Parathyroid adenoma (tissue), 2 donors: ENCODE data around the gene PRICKLE1.

ENCODE experiments used
- H2AFZ ChIP-seq: fragments of 300-600 bp; sonication (generic); one replicate; pipeline ENCODE4 v1.7.0; 2017; ENCODE audit warnings: antibody characterized with exemption, mild to moderate bottlenecking
- H3K27ac ChIP-seq: fragments of 300-600 bp; sonication (generic); one replicate; pipeline ENCODE4 v1.7.0; 2017
- H3K27me3 ChIP-seq: fragments of 300-600 bp; sonication (generic); one replicate; pipeline ENCODE4 v1.7.0; 2017; ENCODE audit warnings: low read length; ENCODE audit not compliant: control insufficient read depth, insufficient read depth
- H3K36me3 ChIP-seq: fragments of 300-600 bp; sonication (generic); one replicate; pipeline ENCODE4 v1.7.0; 2017; ENCODE audit warnings: low read length; ENCODE audit not compliant: control insufficient read depth, insufficient read depth
- H3K4me1 ChIP-seq: fragments of 300-600 bp; sonication (generic); one replicate; pipeline ENCODE4 v1.7.0; 2017; ENCODE audit warnings: control low read depth
- H3K4me2 ChIP-seq: fragments of 300-600 bp; sonication (generic); one replicate; pipeline ENCODE4 v1.7.0; 2017; ENCODE audit warnings: low read length
- H3K4me3 ChIP-seq: fragments of 300-600 bp; sonication (generic); one replicate; pipeline ENCODE4 v1.7.0; 2017; ENCODE audit warnings: low read depth, low read length
- H3K79me2 ChIP-seq: fragments of 300-600 bp; sonication (generic); one replicate; pipeline ENCODE4 v1.7.0; 2017; ENCODE audit warnings: control low read depth
- H3K9ac ChIP-seq: fragments of 300-600 bp; sonication (generic); one replicate; pipeline ENCODE4 v1.7.0; 2017; ENCODE audit warnings: mild to moderate bottlenecking
- H3K9me3 ChIP-seq: fragments of 300-600 bp; sonication (generic); one replicate; pipeline ENCODE4 v1.7.0; 2017; ENCODE audit warnings: low read length; ENCODE audit not compliant: control insufficient read depth
- TF ChIP-seq, protein P1 (sequence below): fragments of 300-600 bp; sonication (generic); IDR thresholded peaks from one replicate; pipeline ENCODE4 v1.7.0; 2017; ENCODE audit warnings: antibody characterized with exemption, mild to moderate bottlenecking
- donor health status: primary hyperparathyroidism.

The PRICKLE1 gene

GRCh38 chr12:42444192-42444943 is 145.2 kb downstream of the PRICKLE1 start:
- Histone ChIP-seq H3K36me3 (no peaks in the 10 kb centered on the region), H3K4me3 (no peak overlapping the region), H3K9ac (no peak overlapping the region), H3K9me3 (no peaks in the 10 kb centered on the region), H3K4me1 (no peaks in the 10 kb centered on the region), H3K27ac (no peak overlapping the region), H3K4me2 (no peak overlapping the region), H3K79me2 (no peaks in the 10 kb centered on the region), H2AFZ (no peak overlapping the region), H3K27me3 (no peaks in the 10 kb centered on the region)
- TF ChIP-seq, protein P1, sequence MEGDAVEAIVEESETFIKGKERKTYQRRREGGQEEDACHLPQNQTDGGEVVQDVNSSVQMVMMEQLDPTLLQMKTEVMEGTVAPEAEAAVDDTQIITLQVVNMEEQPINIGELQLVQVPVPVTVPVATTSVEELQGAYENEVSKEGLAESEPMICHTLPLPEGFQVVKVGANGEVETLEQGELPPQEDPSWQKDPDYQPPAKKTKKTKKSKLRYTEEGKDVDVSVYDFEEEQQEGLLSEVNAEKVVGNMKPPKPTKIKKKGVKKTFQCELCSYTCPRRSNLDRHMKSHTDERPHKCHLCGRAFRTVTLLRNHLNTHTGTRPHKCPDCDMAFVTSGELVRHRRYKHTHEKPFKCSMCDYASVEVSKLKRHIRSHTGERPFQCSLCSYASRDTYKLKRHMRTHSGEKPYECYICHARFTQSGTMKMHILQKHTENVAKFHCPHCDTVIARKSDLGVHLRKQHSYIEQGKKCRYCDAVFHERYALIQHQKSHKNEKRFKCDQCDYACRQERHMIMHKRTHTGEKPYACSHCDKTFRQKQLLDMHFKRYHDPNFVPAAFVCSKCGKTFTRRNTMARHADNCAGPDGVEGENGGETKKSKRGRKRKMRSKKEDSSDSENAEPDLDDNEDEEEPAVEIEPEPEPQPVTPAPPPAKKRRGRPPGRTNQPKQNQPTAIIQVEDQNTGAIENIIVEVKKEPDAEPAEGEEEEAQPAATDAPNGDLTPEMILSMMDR = no peak

- Histone ChIP-seq H2AFZ (no peak overlapping the region), H3K27ac (no peak overlapping the region), H3K9ac (no peak overlapping the region), H3K36me3 (no peaks in the 10 kb centered on the region), H3K27me3 (no peaks in the 10 kb centered on the region), H3K79me2 (no peaks in the 10 kb centered on the region), H3K4me2 (no peak overlapping the region), H3K4me3 (no peak overlapping the region), H3K4me1 (no peaks in the 10 kb centered on the region), H3K9me3 (no peaks in the 10 kb centered on the region)
- TF ChIP-seq, protein P1 = no peak
These were observed 146.7 kb downstream of the PRICKLE1 start for GRCh38 chr12:42442888-42443287.

DNA sequence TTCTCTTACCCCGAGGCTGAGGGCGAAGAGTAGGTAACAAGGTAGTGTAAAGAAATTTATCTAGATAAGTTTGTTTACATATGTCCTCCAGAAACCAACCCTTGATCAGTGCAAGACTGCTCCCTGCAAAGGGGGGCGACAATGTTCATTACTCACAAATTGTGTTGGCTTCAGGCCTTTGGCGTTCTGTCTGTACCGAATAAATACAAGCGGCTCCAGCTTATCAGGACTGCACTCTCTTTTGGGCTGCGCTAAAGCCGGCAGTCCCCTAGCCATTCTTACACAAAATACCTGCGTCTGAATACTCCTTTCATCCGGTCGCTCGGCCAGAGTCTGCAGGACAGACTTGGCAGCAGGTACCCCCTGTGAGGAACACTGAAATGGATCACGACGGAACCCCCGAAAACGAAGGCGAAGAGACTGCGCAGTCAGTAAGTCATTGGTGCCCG is 147.2 kb downstream of the PRICKLE1 start:
- TF ChIP-seq, protein P1 = no peak
- H3K9me3 ChIP-seq = no peaks in the 10 kb centered on the region
- H3K4me1 ChIP-seq = no peaks in the 10 kb centered on the region
- H3K4me2 ChIP-seq = no peak overlapping the region
- no peaks in the 10 kb centered on the region for H3K27me3 ChIP-seq
- H3K36me3 ChIP-seq = no peaks in the 10 kb centered on the region
- no peaks in the 10 kb centered on the region for H3K79me2 ChIP-seq
- H3K27ac ChIP-seq = no peak overlapping the region
- H3K9ac ChIP-seq = no peak overlapping the region
- no peak overlapping the region for H2AFZ ChIP-seq
- H3K4me3 ChIP-seq = no peak overlapping the region

- Histone ChIP-seq H3K4me3 (no peak overlapping the region), H3K27me3 (no peaks in the 10 kb centered on the region), H3K9ac (no peak overlapping the region), H3K79me2 (no peaks in the 10 kb centered on the region), H3K9me3 (no peaks in the 10 kb centered on the region), H3K36me3 (no peaks in the 10 kb centered on the region), H2AFZ (no peak overlapping the region), H3K4me1 (no peaks in the 10 kb centered on the region), H3K27ac (no peak overlapping the region), H3K4me2 (no peak overlapping the region)
- TF ChIP-seq, protein P1 = no peak
These were observed 148.9 kb downstream of the PRICKLE1 start for GRCh38 chr12:42440608-42441007.
